ENCODE results near the gene PIAS1.
"Not testable (repeated sequence)": the region's sequence is repeated elsewhere in the genome, so short reads cannot be mapped to it uniquely, and the experiment has no call there.

Gene PIAS1

DNA sequence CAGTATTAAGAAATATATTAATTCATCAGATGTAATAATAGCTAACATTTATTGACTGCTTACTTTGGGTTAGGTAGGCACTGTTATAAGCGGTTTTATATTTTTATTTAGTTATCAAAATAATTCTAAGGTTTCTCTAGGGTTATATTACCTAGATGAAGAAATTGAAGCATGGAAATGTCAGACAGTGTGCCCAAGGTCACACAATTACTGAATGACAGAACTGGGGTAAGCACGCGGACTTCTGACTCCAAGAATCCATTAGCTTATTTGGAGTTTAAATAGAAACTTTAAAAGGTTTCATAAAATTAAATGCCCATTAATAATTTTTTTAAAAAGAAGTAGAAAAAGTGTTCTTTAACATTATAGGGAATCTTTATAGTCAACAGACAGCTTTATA is 76.7 kb downstream of the PIAS1 start:
- DNase-seq = no peak

DNA sequence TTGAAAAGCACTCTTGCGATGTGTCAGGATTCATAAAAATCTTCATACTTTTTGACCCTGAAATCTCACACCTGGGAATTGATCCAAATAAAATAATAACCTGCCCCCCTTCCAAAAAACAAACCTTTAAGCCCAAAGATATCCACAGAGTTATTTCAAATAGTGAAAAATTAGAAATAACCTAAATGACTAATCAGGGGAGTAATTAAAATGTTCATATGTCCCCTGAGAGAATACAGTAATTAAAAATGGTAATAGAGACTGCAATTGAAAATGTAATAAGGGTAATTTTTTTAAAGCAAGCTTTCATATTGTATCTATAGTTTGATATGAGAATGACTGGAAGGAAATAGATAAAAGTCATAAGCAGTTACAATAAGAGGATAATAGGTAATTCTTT is 83.0 kb downstream of the PIAS1 start:
- DNase-seq = no peak

DNA sequence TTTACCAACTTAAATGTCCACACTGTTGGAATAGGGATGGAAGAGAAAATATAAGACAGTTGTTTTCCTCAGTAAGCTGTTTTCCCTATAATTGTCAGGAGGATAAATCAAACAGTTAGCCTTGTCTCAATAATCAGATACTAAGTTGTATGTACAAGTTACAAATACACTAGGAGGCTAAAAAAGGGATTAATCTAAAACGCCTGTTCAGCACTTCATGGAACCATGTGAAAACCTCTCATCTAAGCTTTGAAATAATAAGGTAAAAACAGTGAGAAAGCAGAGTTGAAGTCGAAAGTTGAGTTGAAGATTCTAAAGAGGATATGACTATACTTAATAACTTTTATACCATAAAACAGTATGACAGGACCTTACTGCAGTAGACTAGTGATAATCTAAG is 89.0 kb downstream of the PIAS1 start:
- DNase-seq = no peak

DNA sequence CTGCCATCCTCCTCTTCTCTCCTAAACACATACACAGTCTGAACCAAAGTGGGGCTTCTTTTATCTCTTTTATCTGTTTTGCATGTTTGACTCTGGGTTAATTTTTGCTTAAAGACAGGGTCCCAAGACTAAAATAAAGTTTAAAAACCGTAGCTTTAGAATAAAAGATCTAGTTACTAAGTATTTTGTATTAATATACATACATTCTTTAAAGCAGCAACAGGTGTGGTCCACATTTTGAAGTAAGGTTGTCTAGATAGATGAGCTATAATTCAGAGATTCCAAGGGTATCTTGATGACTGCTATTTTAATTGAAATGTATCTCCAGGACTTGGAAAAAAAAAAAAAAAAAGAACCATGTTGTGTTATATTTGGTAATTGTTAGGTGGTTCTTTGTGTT is 89.7 kb downstream of the PIAS1 start:
- no peak for DNase-seq

DNA sequence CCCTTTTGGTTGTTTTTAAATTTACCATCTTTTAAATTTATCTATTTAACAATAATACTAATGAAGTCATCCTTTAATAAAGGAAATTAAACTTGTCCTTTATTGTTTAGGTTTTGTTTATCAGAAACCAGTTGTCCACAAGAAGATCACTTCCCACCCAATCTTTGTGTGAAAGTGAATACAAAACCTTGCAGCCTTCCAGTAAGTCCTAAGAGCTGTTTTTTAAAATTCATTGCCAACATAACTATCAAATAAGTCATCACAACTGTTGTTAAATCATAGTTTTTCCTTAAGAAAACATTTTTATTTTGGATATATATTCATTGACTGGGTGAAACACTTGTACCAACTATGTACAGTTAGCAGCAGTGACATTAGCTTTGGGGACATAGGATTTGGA is 91.6 kb downstream of the PIAS1 start:
- no peak for DNase-seq

DNA sequence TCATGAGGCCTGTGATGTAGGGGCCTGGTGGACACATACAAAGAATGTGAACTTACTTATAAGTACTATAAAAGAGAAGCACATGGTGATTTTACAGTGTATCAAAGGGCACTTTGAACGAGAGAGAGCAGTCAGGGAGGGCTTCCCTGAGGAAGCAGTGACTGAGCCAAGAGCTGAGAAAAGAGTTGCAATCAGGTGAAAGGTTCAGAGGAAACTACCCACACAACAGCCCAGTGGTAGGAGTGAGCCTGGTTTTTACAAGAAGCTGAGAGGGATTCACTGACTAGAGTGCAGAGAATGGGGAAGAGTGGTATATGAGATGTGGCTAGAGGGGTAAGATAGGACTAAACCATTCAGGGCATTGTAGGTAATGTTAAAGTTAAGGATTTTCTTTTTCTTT is 93.9 kb downstream of the PIAS1 start:
- no peak for DNase-seq

DNA sequence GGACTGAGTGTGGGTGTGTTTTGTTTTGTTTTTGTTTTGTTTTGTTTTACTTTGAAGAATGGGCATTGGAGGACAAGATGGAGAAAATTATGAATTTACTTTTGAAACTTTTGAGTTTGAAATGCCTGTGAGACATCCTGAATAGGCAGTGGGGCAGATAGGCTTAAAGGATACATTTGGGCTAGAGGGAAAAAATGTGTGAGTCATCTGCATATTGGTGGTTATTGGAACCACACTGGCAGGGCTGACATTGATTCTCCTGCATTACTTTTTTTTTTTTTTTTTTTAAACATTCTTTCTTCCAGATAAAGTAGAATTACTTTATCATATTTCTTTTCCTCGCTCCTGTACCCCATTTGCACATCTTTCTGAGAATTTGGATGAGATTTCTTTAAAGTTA is 94.9 kb downstream of the PIAS1 start:
- DNase-seq = no peak

DNA sequence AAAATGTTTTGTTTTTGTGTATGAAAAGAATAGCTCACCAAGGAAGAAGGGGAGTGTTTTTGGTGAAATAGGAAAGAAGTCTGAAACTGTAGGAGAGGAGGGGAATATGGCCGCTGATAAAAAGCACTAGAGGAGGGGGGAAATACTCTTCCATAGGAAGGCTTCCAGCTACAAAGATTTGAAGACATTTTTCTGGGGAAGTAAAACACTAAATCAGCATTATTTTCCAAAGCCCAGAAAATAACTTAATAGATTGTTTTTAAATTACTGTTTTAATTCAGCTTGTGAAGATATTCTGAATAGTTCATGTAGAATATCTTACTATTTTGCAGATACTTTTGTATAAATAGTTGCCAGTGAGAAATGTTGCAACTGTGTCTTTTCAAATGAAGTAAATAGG is 96.1 kb downstream of the PIAS1 start:
- DNase-seq = no peak

DNA sequence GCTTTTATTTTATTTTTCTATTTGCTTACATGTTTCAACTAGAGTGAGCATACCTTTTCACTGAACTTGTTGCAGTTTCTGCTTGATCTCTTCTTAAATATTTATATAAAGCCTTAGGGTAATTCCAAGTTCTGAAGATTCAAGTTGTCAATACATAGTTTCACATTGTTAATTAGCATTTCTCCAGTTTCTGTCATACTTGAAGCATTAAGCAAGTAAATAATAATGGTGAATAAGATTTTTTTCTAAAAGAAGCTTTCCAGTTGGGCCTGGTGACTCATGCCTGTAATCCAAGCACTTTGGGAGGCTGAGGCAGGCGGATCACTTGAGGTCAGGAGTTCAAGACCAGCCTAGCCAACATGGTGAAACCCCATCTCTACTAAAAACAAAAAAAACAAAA is 97.2 kb downstream of the PIAS1 start:
- no peak for DNase-seq

DNA sequence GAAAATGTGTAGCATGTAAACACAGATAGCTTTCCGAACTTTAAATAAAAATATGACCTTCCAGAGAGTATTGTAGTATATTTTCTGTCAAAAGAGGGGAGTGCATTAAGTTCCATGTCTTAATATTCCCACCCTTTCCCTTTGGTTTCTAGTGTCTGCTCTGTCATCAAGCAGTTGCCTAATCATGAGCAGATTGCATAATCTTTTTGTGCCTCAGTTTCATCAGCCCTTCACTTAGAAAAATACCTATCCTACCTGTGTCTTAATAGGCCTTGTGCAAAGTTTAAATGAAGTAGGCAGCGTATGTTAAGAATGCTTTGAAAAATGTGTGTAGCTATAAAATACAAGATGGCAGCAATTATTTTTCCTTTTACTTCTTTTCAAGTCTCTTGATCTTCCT is 98.2 kb downstream of the PIAS1 start:
- DNase-seq = no peak

DNA sequence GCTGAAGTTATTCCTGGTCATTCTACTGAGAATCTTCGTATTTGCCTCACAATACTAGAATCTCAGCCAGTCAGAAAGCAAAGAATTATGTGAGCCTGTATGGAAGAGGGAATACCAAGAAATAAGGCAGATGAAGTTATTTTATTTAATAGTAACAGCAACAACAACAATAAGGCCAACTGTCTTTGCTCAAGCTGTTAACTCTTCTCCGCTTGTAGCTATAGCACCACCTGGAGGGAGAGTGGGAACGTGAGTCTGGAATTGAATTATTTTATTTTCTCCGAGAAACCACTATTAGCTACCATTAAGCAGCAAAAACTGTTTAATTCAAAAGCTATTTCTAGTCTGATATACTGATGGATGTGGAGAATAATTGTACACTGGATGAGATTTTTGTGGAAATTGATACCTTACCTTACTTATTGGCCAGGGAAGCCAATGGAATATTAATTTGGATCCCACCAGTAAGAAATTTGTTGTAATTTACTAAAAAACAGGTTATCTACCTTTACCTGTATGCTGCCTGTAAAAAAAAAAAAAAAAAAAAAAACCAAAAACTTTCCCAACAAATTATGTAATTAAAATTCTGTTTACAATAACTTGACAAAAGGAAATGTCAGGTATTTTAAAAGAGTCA is 100.9 kb downstream of the PIAS1 start:
- DNase-seq = no peak

DNA sequence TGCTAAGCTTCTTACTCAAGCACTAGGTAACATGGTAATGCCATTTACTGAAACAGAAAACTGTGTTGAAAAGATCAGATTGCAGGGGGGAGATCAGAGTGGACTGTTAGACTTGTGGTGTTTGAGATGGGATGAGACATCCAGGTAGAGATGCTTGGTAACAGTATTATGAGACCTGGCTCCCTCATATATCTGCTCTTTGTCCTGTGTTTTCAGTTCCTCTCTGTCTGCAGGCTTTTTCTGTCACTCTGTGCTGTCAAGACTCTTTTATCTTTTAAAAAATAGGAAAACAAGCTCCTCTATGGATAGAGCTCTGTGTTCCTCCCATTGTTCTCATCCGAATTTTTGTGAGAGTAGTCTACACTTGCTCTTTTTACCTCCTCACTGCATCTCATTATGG is 103.0 kb downstream of the PIAS1 start:
- DNase-seq = no peak

DNA sequence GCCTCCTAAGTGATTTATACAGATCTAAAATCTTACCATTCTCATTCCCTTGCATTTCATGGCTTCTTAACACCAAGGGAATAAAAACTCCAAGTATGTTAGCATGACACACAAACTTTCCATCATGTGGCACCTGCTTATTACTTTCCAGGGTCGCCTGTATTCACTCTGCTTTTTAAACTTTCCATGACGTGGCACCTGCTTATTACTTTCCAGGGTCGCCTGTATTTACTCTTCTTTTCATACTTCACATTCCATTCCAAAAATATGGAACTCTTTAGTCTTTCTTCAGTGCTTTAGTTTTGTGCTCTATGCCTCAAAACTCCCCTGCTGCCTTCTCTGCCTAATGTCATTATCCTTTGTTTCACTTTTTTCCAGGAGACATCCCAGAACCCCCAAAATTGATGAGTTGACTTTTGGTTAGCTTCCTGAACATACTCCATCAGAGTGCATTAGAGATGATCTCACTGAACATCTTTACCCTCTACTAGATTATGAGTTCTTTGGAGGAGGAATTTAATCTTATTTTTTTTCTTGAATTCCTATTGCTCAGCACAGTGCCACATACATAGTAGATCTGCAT is 104.0 kb downstream of the PIAS1 start:
- DNase-seq = no peak

DNA sequence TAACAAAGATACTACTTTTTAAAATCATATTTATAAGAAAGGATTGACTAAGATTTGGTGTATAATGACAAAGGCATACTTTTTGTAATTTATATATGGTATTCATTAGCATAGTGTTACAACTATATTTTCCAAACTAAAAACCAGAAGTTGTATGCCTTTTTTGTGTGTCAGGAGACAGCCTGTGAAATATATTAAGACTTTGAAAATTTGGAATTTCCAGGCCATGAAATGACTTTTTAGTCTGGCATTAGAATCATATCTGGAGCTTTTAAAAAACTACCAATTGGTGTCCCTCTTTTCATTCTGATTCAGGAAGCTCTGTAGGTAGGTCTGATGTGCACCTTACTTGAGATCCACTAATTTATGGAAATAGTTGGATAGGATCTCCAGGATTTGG is 109.1 kb downstream of the PIAS1 start:
- DNase-seq = no peak

DNA sequence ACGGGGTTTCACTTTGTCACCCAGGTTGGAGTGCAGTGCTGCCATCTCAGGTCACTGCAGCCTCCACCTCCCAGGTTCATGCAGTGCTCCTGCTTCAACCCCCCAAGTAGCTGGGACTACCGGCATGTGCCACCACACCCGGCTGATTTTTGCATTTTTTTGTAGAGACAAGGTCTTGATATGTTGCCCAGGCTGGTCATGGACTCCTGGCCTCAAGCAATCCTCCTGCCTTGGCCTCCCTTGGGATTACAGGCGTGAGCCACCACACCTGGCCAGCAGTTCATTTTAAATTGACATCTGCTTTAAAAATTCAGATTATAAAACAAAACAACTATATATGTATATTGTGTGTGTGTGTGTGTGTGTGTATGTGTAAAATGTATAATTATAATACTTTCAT is 112.7 kb downstream of the PIAS1 start:
- DNase-seq = no peak

DNA sequence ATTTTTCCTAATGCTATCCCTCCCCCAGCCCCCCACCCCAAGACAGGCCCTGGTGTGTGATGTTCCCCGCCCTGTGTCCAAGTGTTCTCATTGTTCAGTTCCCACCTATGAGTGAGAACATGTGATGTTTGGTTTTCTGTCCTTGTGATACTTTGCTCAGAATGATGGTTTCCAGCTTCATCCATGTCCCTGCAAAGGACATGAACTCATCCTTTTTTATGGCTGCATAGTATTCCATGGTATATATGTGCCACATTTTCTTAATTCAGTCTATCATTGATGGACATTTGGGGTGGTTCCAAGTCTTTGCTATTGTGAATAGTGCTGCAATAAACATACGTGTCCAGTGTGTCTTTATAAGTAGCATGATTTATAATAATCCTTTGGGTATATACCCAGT is 117.9 kb downstream of the PIAS1 start:
- not testable (repeated sequence) for DNase-seq

DNA sequence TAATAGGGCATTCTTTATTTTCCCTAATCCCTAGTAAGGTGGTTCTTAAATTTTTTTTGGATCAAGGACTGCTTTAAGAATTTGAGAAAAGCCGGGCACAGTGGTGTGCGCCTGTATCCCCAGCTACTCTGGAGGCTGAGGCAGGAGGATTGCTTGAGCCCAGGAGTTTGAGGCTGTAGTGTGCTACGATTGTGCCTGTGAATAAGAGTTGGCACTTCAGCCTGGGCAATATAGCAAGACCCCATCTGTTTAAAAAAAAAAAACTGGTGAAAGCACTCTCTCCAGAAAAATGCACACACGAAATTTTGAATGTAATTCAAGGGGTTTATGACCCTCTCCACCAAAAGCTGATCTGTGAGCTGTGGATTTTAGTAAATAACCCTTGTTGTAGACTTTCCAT is 119.0 kb downstream of the PIAS1 start:
- no peak for DNase-seq

DNA sequence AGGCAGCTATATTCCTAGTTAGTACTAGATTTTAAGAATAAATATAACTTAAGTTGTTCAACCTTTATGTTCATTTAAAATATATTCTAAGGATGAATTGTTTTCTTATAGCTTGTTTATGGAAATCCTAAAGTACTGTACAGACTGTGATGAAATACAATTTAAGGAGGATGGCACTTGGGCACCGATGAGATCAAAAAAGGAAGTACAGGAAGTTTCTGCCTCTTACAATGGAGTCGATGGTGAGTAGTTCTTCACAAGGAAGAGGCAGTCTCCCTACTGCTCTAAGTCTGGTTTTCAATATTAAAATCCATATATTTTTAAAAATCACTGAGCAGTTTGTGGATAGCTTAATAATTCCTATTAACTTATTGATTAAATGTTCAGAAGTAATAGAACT is 121.4 kb downstream of the PIAS1 start:
- no peak for DNase-seq

DNA sequence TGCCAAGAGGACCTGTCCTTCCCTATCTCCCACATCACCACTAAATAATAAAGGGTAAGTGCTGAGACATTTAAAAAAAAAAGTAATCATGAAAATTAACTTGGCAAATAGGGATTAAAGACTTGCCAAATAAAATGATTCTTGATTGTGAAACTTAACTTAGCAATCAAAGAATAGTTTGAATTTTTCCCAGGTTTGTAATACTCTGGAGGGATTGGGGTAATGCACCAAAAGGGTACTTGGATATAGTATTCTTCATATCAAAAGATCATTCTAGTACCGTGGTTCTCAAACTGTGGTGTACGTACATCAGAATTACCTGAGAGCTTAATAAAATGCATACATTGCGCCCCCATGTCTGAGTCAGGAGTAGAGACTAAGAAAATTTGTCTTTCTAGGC is 122.5 kb downstream of the PIAS1 start:
- DNase-seq = no peak

DNA sequence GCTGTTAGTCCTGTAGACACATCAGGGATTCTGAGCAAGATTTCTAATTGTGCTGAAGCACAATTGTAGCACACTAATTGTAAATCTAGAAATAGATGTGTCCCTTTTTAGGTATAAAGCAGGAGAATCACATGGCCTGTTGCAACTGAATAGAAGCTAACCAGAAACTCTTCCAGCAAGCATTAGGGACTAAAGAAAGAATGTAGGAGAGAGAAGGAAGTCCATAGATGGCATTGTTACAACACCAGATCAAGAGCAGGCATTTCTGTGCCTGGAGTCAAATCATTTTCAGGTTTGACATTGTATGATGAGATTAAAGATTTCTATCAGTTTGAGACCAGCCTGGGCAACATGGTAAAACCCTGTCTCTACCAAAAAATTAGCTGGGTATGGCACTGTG is 123.6 kb downstream of the PIAS1 start:
- DNase-seq = no peak

DNA sequence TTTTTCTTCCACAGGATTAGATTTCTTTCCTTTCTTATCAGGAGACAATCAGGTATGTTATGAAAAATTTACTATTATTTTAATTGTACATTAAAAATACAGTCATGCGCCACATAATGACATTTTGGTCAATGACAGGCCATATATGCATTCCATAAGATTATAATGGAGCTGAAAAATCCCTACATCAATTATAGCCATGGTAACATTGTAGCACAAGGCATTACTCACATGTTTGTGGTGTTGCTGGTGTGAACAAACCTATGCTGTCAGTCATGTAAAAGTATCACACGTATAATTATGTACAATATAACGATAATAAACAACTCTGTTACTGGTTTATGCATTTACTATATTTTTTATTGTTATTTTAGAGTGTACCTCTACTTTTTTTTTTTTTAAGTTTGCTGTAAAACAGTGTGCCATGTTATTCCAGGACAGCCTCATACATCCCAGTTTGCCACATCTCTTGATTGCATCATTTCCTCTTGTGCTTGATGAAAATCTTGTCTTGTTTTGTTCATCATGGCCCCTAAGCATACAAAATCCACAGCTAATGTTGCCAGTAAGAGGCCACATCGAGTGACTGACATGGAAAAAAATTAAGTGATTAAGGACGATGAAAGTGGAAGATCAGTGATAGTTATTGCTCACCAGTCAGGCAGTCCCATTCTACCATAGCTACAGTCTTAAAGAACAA is 129.7 kb downstream of the PIAS1 start:
- DNase-seq = no peak

DNA sequence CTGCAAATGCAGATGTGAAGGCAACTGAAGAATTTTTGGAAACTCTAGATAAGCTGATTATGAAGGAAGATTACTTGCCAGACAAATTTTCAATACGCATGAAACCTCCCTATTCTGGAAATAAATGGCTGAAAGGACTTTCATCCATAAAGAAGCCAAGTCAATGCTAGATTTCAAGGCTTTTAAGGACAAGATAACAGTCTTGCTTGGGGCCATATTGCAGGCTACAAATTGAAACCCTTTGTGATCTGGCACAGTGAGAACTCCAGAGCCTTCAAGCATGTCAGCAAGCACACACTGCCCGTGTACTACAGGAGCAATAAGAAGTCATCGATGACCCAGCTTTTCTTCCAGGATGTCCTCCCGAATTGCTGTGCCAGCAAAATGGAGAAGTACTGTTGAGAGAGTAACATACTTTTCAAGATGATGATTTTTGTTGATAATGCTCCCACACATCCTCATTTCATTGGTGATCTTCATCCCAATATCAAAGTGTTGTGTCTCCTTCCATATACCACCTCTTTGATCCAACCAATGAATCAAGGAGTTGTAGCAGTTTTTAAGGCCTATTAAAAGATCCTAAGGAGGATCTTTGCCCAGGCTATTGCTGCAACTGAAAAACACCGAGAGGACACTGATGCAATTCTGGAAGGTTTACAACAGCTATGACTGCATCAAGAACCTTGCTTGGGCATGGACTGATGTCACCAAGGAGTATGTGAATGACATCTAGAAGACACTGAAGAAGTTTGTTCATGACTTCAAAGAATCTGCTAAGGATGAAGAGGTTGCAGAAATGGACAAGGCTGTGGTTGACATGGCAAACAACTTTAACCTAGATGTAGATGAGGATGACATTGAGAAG is 130.7 kb downstream of the PIAS1 start:
- no peak for DNase-seq

DNA sequence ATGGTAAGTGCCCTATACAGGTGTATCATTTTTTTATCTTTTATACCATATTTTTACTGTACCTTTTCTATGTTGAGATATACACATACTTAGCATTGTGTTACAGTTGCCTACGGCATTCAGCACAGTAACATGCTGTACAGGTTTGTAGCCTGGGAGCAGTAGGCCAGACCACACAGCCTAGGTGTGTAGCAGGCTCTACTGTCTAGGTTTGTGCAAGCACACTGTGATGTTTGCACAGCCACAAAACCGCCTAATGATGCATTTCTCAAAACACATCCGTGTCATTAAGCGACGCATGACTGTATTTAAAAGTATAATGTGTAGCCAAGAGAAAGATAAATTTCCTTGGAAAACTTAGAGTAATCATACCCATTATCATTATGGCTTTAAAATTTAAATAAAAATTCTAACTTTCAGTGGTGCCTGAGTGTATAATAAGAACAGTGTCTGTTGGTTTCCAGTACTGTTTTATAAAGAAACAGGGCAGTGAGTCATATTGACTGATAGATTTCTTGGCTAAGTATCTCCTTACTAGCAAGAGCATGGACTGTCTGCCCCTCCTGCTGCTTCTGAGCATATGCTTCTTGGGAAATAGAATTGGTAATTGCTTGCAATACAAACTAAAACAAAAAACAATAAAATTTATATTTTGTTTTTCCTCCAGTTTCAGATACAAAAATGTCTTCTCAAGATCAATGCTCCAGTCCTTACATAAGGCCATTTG is 132.7 kb downstream of the PIAS1 start:
- no peak for DNase-seq
